ENCODE results near the gene GLYATL1.

DNA sequence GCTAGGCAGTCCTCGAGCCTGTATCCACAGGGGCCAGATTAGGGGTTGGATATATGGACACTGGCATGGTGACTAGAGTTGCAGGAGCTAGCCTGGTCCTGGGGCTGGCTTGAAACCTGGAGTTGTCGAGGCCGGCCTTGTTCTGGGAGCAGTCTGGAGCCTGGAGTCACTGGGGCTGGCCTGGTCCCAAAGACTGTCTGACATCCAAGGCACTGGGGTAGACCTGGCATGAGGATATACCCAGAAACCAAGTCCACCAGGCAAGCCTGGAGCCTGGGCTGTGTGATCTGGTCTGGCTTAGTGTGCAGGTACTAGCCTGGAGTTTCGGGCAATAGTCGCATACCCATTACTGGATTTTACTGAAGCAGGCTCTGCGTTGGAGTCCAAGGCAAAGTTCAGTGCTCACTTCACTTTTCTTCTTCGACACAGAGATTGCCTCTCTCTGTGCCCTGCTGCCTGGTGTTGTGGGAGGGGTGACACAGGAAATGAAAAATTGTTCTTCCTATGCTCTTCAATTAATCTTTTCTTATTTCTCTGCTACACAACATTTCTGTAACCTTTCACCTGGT is 4.3 kb upstream of the GLYATL1 start:
- no peak for TF ChIP-seq POLR2A (IDR thresholded peaks at IDR 0.05)
- TF ChIP-seq, protein P1, sequence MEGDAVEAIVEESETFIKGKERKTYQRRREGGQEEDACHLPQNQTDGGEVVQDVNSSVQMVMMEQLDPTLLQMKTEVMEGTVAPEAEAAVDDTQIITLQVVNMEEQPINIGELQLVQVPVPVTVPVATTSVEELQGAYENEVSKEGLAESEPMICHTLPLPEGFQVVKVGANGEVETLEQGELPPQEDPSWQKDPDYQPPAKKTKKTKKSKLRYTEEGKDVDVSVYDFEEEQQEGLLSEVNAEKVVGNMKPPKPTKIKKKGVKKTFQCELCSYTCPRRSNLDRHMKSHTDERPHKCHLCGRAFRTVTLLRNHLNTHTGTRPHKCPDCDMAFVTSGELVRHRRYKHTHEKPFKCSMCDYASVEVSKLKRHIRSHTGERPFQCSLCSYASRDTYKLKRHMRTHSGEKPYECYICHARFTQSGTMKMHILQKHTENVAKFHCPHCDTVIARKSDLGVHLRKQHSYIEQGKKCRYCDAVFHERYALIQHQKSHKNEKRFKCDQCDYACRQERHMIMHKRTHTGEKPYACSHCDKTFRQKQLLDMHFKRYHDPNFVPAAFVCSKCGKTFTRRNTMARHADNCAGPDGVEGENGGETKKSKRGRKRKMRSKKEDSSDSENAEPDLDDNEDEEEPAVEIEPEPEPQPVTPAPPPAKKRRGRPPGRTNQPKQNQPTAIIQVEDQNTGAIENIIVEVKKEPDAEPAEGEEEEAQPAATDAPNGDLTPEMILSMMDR (IDR thresholded peaks at IDR 0.05) = no peak

Data from Peyer's patch (tissue), 4 donors.